Measurements from ENCODE around the gene LAMB1.

LAMB1 gene

DNA sequence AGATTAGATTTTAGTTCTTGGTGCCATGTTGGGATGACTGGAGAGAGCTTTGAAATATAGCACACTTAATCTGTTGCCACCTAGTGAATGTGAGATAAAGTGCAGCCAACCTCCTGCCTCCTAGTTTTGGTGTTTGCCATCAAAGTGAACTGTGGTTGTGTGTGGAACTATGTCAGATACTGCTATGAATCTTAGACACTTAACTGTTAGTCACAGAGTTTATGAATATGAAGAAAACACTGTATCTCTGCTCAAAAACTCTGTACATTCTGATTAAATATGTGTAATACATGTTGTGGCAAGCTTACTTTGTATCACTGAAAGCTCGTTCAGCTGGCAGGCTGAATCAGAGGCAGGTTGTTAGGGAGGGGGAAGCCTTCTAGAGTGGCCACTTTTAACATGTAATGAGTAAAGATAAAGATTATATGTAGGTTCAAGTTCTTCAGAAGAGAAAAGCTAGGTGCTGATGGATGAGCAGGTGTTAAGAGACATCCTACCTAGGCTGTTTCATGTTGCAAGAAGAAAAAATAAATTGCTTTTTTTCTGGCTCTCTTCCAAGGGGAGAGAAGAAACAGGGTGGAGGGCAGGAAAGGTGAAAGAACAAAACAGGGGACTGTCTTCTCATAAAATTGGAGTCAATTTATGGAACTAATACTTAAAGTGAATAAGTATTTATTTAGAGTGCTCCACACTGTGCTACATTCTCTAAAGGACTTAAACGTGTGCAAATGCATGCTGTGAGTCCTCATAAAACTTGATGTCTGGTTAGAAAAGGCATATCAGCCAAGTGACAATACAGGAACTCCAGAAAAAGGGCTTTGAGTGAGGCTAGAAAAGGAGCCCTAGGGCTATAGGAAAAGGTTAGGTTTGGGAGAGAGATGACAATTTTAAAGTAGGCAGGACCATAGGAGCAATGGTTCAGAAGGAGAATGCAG, 14.1 kb upstream of the LAMB1 start:
- no peak for DNase-seq

DNA sequence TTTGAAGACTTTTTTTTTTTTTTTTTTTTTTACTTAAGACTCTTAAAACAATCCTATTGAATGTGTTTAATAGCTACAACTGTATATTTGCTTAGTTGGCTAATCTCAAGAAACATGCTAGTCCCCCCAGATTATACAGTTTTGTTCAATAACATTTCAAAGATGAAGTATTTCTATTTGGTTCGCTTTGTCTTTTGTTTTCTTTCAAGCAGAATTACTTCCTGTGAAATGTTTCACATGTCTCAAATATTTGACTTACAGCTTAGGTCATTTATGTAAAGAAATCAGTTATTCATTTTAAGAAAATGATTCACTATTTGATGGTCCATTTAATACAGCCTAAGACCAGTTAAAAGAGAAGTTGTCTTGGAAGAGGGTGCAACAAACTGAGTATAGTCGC, 12.8 kb upstream of the LAMB1 start:
- no peak for DNase-seq

DNA sequence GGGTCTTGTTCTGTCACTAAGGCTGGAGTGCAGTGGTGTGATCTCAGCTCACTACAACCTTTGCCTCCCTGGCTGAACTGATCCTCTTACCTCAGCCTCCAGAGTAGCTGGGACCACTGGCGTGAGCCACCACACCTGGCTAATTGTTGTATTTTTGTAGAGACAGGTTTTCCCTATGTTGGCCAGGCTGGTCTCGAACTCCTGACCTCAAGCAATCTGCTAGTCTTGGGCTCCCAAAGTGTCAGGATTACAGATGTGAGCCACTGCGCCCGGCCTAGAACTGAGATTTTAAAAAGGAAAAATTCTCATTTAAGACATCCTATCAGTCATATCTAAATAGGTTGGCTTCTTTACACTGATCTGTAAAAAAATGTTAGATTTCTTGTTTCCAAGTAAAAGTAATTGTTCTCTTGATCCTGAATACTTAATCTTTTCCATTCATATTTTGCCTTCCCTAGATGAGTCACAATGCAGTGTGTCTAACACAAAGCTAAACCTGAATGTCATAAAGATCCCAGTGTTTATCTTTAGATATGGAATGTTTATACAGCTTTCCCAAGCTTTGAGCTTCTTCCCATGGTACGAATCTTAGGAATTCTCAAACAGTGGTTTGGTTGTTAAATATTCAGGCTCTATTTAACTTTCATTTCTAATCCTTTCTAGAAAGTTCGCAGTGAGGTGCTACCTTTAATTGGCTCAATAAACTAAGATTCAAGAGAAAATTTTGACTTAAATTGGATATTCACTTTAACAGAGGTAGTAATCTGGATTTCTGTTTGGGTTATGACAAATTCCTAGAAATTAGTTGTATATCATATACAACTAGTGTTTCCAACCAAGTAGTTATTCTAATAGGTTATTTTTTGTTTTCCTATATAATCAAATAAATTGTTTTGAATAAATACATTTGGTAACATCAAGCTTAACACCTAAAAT, 12.1 kb upstream of the LAMB1 start:
- no peak for DNase-seq

DNA sequence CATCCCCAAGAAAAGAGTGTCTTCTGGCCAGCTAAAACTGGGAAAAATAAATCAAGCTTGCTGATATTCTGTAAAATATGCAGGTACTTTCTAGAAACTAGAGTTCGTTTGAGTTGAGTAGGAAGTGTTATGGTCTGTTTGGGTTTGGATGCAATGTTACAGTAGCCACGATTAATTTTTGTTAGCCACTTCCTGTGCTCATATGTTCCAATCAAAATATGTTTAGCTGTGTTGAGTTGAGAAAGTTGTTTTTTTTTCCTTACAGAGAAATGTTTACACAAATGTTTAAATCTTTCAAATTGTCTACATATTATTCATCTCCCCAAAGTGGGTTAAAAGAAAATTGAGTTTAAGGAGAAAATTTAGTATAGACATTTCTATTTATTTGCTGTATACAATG, 11.3 kb upstream of the LAMB1 start:
- DNase-seq: no peak

DNA sequence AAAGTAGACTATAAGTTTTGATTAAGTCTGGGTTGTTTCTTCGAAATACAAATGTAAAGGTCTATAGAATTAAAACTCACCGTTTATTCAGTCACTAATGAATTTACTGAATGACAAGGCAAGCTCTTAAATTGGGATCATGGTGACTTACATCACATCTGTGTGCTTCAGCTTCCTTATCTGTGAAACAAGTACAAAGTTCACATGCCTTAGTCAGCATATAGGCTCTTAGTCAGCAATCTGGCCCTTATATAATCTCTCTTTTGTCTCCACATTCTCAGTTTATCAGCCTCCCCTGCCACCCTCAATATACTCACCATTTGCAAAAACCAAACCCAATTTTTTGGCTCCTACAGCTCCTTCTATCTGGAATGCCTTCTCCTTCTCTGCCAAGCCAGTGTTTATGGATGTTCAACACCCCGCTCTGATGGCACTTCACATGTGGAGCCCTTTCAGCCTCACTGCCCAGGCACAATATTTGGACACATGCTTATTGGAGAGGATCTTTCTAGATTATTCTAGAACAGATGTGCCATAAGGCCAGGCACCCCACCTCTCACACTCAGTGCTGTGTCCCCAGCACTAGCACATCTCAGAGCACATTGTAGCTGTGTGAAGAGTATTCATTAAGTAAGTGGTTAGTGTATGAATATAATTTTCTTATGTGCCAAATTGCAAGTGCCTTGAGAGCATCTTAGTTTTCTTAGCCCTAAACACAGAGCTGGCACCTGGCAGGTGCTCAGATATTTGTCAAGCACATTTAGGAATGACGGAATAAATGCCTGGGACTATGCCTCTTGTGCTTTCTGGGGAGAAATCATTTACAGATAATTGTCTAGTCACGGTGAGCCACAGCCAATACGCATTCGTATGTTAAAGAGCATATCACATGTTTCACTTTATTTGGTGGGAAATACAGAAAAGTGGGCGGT, 9.8 kb upstream of the LAMB1 start:
- DNase-seq: no peak

DNA sequence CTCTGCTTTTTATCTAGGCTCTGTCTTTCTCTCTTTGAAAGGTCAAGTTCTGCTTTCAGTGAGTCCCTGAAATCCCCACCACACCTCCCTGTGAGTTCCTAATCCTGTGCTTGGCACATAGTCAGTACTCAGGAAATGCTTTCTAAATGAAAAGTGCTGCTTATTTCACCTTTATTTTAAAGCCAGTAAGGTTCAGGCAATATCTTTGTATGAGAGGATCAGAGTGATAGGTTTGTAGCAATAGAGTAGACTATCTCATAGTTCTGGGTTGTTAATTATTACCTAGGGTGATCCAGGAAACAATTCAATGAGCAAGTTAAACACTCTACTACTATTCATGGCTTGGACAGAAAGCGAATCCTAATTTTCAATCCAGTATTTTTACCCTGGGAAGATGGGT, 7.4 kb upstream of the LAMB1 start:
- no peak for DNase-seq

DNA sequence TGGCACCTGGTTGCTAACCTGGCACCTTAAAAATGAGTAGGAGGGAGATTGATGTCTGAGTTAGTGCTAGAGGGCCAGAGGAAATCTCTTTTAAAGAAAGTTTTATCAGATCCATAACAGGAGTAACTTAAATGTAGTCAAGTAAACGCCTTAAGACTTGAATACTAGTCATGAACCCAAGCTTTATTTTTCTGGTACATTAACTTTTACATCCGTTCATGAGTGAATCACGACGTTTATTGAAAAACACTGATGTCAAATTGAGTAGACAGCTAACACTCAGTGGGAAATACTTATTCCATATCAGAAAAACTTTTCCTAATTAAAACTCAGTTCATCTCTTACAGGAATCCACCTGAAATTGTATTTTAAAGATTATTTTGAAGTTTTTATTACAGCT, 6.9 kb upstream of the LAMB1 start:
- no peak for DNase-seq

DNA sequence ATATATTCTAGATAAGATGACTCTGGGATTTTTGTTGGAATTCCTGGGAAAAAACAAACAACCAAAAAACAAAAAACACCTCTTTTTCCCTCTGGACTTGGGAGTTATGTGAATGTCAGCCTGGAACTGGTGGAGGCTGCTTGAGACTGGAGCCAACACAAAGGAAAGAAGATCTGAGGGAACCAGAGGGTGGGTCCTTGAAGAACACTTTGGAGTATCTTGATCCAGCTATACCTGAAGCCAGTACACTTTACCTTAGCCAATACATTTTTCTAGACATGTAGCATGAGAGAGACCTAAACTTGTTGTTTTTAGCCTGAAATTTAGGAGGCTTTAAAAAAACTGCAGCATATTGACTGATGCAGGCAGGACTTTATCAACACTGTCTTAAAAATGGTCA, 5.9 kb upstream of the LAMB1 start:
- no peak for DNase-seq

DNA sequence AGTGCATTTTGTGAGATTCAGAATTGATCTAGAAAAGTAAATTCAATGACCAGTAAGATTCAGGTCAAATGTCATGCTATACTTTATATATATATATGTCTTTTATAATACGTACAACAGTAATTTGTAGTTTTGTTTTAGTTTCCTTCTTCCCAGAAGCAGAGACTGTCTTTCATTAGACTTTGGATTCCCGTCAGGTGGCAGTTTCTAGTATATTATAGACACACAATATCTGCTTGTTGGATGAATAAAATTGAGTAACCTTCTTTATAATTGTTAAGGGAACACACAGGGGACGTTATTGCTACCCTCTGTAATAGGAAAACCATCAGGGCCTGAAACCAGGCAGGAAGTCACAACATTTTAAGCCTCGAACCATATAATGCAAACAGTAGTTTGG, 5.3 kb upstream of the LAMB1 start:
- no peak for DNase-seq

DNA sequence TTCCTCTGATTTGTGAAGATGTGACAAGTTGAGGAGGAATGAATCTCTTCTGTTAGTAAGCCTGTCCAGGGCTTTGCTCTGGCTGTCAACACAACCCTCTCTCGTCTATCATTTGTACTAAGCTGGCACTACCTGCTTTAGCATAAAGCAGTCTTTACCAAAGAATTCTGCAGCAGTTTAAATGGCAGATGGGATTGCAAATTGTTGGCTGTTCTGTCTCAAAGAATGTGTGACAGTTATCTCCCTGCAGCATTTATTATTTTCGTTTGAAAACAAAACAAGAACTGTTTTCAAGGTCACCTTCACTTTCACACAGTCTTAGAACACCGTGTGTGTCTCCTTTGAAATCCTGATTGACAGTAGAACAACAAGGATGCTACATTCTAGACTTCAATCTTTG, 4.8 kb upstream of the LAMB1 start:
- DNase-seq: no peak

DNA sequence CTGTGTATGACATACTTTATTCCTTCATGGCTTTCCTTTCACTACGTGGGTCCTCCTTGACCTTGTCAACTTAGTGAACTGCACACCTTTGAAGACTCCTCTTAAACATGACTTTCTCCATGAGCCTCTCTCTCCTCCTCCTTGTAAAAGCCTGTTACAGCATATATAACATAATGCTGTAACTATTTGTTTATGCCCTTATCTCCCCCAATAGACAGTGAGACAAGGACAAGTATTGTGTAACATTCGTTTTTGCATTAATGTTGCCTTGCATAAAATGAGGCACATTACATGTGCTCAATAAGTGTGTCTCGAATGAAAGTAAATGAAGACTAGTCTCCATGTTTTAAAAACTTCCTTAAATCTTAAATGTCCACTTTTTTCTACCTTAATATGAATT, 4.3 kb upstream of the LAMB1 start:
- no peak for DNase-seq

DNA sequence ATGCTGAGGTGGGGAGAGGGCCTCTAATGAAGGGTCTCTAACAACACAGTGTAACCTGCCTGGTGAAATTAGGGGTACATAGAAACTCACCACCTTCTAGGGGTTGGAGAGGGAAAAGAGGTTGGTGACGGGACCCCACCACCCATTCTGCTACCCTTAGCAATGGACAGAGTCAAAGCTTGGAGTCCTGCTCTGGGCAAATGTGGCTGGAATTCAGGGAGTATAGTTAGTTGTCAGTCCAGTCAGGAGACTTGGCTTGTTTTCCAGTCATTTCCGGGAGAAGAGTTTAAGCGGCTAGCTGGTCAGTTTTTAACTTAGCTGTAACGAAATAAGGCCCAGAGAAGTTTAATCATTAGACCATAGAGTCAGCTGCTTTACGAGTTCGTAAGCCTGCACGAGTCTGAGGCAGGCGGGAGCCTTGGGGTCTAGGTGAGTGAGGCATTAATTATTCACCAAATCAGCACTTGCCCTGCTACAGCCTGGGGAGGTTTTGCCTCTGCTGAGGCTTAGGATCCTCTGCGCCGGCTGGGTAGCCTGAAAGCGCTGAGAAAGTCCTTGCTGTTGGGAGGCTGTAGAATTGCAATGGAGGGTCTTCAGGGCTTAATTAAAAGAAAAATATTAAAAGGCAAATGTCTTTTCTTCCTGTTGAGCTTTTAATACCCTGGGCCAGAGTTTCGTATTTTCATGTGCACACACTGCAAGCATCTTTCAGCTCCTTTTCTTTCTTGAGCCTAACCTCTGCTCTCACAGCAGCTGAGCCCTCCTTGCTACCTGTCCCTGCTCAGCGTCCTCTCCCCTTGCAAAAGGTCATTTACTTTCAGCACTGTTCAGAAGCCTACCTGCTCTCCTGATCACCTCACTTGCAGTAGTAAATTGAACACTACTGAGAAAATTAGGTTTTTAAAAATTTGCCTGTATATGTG, 1.5 kb upstream of the LAMB1 start:
- no peak for DNase-seq

DNA sequence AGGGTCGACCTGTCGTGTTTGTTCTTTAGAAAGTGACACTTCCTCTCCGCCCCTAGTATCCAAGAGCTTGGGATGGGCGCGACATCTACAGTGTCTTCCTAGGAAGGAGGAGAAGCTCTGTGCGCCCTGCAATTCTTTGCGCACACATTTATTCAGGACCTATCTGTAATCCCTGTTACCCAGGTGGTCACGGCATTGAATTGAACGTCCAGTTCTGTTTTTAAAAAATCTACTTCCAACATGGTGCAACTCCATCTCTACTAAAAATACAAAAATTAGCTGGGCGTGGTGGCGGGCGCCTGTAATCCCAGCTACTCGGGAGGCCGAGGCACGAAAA, 606 bp upstream of the LAMB1 start:
- DNase-seq: no peak

DNA sequence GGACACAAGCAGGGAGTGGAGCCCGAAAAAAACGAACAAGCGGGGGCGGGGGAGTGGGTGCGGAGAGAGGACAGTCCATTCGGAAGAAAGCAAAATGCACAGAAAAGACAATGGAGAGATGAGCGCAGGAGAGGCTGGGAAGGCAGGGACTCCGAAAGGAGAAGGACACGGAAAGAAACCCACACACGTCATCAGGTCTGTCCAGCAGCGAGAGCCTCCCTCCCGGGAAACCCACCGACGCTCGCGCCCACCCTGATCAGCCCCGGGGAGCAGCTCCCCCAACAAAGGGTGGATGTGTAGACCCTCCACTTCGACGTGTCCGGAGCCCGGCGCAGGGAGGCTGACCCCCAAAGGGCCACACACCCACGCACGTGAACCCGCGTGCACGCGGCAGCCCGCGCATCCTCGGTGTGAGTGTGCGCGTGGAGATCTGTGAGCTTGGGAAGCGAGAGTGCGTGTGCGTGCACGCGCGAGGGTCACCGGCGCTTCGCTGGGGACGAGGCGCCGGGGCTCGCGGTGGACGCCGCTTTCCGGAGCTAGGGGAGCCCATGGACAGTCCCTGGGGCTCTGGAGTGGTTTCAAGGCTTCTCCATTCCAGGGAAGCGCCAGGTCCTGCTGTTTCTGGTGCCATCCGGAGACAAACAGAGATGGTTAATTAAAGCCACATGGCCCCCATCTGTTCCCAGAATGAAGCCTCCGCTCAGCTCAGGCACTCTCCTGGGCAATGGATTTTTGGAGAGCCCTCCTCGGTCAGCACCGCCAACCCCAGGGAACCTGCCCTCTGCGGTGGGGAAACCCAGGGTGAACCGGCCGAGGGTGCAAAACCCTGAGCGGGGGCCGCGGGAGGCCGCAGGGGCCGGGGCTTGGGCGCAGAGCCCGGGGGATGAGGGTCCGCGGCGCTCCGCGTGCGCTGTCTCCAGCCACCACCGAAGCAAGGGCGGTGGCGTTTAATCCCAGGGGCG, 916 bp downstream of the LAMB1 start:
- peak; percentile 24 for DNase-seq

DNA sequence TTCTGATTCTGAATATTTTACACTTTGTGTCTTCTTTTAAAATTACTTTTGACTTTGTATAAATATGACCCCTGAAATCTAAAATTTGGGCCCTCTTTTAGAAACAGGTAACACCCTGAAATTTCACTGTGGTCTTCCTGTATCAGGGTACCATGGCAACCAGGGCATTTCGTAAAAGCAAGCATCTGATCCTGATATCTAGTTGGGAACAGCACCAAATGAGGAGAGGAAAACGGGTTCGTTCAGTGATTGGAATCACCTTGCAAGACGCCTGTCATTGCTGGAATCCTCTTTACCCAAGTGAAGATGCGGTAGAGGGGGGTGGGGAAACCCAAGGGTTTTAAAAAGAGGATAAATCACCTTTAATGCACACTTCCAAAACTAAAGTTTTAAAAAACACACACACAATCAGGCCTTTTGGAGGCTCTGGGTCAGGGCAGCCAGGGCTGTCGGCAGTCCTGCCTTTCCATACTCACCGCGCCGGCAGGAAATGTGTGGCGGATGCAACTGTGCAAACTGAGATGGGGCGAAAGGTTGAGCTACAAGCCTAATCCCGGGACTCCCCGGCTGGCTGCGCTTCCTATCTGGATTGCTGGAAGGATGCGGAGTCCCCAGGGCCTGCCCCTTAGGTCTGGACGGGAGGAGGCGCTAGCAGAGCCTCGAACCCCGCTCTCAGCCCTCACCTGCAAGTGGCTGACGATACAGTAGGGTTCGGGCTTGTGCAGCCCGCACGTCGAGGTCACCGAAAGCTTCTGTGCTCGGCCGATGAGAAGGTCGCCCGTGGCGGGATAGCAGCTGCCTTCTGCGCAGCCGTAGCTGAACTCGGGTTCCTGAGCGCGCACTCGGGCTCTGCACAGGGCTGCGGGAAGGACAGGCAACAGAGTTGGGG, 1.8 kb downstream of the LAMB1 start:
- DNase-seq: no peak

DNA sequence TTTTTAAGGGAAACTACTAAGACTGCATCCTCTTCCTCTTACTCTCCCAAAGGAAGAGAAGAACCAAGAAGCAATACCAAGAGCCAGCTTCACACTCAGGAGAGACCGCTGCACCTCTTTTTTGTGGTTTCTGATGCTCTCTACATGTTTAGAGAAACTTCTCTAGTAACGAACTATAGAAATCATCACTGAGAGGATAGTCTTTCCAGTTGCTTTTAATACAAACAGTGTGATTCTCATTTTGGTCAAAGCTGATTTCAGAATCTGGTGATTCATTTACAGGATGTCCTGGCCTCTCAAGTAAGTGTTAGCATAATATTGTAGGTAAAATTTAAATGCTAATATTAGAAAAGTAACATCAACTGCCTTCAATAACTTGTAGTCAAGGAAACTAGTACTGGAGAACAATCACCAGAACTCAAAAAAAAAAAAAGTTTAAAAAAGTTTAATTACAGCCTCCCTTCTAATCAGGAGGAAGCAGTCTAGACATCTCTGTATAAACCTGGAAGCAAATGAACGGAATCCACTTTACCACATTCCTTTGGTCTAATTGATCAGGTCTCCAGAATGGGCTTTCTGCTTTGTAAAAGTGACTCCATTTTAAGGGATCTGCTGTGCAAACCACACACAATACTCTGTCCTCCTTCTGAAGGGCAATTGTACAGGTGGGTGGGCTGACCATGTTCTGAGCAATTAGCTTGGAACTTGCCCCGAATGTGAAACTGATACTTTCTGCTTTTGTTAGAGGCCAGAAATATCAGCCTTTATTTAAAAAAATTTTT, 3.0 kb downstream of the LAMB1 start:
- DNase-seq: no peak

DNA sequence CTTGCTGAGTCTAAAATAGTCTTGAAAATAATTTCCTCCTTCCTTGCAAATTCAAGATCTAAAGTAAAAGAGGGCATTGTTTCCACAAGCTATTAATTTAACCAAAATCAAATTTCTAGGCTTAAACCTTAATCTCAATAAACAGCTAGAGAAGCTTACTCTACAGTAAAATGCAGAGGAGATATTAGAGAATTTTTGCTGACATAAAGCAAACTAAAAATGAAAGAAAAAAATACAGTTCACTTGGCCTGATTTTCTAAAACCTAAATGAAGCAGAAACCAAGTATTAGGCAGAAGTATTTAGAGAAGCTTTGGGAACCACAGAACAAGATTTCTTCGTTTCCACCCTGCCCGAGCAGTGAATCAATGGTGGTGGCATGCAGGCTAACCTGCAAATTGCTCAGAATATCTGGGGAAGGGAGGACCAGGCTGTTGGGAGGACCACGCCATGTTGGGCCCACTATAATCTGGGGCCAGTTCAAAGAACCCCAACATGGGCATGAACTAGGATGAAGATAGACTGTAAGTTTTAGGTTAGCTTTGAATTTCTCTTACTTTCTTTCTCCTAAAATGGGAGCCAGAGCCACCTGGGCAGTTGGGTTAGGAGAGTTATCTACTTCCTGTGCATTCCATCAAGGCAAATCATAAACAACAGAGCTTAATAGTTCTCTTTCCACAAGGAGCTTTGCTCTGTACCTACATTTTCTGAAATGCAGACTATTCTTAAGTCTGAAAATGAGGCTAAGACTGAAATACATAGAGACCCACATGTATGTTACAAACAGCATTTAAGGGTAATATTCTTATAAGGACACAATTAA, 4.1 kb downstream of the LAMB1 start:
- no peak for DNase-seq

DNA sequence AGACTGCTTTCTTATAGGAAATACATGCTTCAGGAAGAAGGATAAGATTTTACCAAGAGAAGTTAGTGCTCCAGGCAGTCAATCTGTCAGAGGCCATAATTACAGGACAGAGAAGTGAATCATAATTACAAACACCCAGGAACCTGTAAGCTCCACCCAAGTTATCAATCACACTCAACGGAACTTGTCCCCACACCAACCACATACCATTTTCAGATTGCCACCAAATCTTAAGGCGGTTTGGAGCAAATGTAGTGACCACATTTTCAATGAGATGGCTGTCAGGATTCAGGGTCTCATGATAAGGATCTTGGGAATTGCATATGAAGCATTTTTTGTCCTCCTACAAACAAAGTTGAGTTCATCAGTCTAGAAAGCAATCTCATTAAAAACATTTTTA, 4.8 kb downstream of the LAMB1 start:
- DNase-seq: no peak

Measured in NCI-H446 treated with DMSO at 0.1 percent for 48 hours (cell line).